CD14-positive monocyte (primary cell): Measurements from ENCODE around the gene USP44. TPM values are rescaled to one million over a fixed set of nuclear protein-coding genes. Genes with fewer than 3 reads are reported as not detected.

ENCODE experiments used
- DNase-seq, 3 donors: peaks; one replicate each; pipeline ENCODE4 v3.0.0-alpha.2; 2011 to 2022
- H2AFZ ChIP-seq: 2 replicates; pipeline ENCODE4 v1.6.0; 2012; ENCODE audit warnings: mild to moderate bottlenecking, low read depth, low read length, inconsistent platforms; ENCODE audit not compliant: insufficient read depth, poor library complexity, severe bottlenecking
- H3K27ac ChIP-seq, 2 donors: 1 replicate in 1 of 2; 2 replicates in 1 of 2; pipeline ENCODE4 v1.5.1; 2012 to 2013; ENCODE audit warnings: low read length in 2 of 2, control low read depth in 1 of 2, inconsistent platforms in 1 of 2, low read depth in 1 of 2, mild to moderate bottlenecking in 1 of 2
- H3K27me3 ChIP-seq, 2 donors: one replicate each; pipeline versions ENCODE4 v1.6.0 to v1.6.1; 2011 to 2013; ENCODE audit warnings: low read length in 2 of 2; ENCODE audit not compliant: control insufficient read depth in 2 of 2, insufficient read depth in 2 of 2
- H3K36me3 ChIP-seq, 2 donors: replicated peaks in 1 of 2; 1 replicate in 1 of 2; 2 replicates in 1 of 2; pipeline versions ENCODE4 v1.5.1 to v1.6.1; 2012 to 2013; ENCODE audit warnings: low read length in 2 of 2, control low read depth in 1 of 2, inconsistent platforms in 1 of 2, mild to moderate bottlenecking in 1 of 2; ENCODE audit not compliant: insufficient read depth in 2 of 2, control insufficient read depth in 1 of 2
- H3K4me1 ChIP-seq, 2 donors: 1 replicate in 1 of 2; 2 replicates in 1 of 2; pipeline versions ENCODE4 v1.5.1 to v1.6.1; 2012 to 2013; ENCODE audit warnings: low read length in 2 of 2, control low read depth in 1 of 2, inconsistent platforms in 1 of 2, mild to moderate bottlenecking in 1 of 2, moderate library complexity in 1 of 2; ENCODE audit not compliant: insufficient read depth in 2 of 2, control insufficient read depth in 1 of 2
- H3K4me2 ChIP-seq: replicated peaks from 2 replicates; pipeline ENCODE3; 2012; ENCODE audit warnings: low read length, moderate library complexity, mild to moderate bottlenecking; ENCODE audit not compliant: poor library complexity, severe bottlenecking; ENCODE audit errors: extremely low read depth
- H3K4me3 ChIP-seq, 3 experiments: fragments of 200-600 bp in 1 of 3; sonication (generic) in 1 of 3; replicated peaks in 1 of 3; 1 replicate in 2 of 3; 2 replicates in 1 of 3; pipeline ENCODE4 v1.5.1; 2011 to 2013; ENCODE audit warnings: low read length in 3 of 3, mild to moderate bottlenecking in 3 of 3, control low read depth in 2 of 3, low read depth in 2 of 3, inconsistent platforms in 1 of 3, moderate library complexity in 1 of 3
- H3K79me2 ChIP-seq: 2 replicates; pipeline ENCODE4 v1.6.0; 2012; ENCODE audit warnings: mild to moderate bottlenecking, control low read depth, inconsistent platforms, low read length, moderate library complexity; ENCODE audit not compliant: insufficient read depth
- H3K9ac ChIP-seq: 2 replicates; pipeline ENCODE4 v1.6.0; 2017; ENCODE audit warnings: low read length, mild to moderate bottlenecking; ENCODE audit not compliant: insufficient read depth, poor library complexity, severe bottlenecking
- H3K9me3 ChIP-seq, 2 donors: replicated peaks in 1 of 2; 1 replicate in 1 of 2; 2 replicates in 1 of 2; pipeline versions ENCODE4 v1.5.1 to v1.6.1; 2012 to 2013; ENCODE audit warnings: low read length in 2 of 2, control low read depth in 1 of 2; ENCODE audit not compliant: control insufficient read depth in 1 of 2, insufficient read depth in 1 of 2
- H4K20me1 ChIP-seq: 2 replicates; pipeline ENCODE4 v1.6.0; 2012; ENCODE audit warnings: mild to moderate bottlenecking, low read length, control low read depth, moderate library complexity; ENCODE audit not compliant: insufficient read depth
- H3K27ac Mint-ChIP-seq, 7 donors: one replicate each; pipeline ENCODE4 v1.8.0; 2020; ENCODE audit warnings: mild to moderate bottlenecking in 7 of 7, mixed read lengths in 7 of 7, moderate library complexity in 6 of 7, inconsistent platforms in 2 of 7
- H3K27me3 Mint-ChIP-seq, 3 donors: one replicate each; pipeline ENCODE4 v1.8.0; 2021 to 2022; ENCODE audit warnings: low read depth in 3 of 3, mild to moderate bottlenecking in 3 of 3, mixed read lengths in 3 of 3, moderate library complexity in 3 of 3, inconsistent platforms in 1 of 3
- H3K36me3 Mint-ChIP-seq, 2 donors: one replicate each; pipeline ENCODE4 v1.8.0; 2020; ENCODE audit warnings: mixed read lengths in 2 of 2, inconsistent platforms in 1 of 2, mild to moderate bottlenecking in 1 of 2
- H3K4me1 Mint-ChIP-seq: one replicate; pipeline ENCODE4 v1.8.0; 2020; ENCODE audit warnings: mild to moderate bottlenecking, mixed read lengths
- H3K4me3 Mint-ChIP-seq, 2 donors: one replicate each; pipeline ENCODE4 v1.8.0; 2020; ENCODE audit warnings: mild to moderate bottlenecking in 2 of 2, mixed read lengths in 2 of 2, moderate library complexity in 1 of 2
- H3K9me3 Mint-ChIP-seq, 7 donors: one replicate each; pipeline ENCODE4 v1.8.0; 2020 to 2022; ENCODE audit warnings: mixed read lengths in 7 of 7, mild to moderate bottlenecking in 6 of 7, moderate library complexity in 6 of 7, inconsistent platforms in 2 of 7
- WGBS: methylation state at CpG from one replicate; pipeline ENCODE4 v1.1.5; 2013; ENCODE audit warnings: missing lambda C conversion rate; ENCODE audit not compliant: insufficient coverage; 5-methylcytosine and 5-hydroxymethylcytosine counted together
- intact Hi-C, 2 donors: fragments of 100-400 bp; cut with micrococcal nuclease; formaldehyde crosslinking; loops; one replicate each; pipeline versions ENCODE4 v1.15.0 to v1.15.1; 2023
- polyA plus RNA-seq, 3 donors: library from polyadenylated mRNA; depleted of rRNA in 1 of 3; unstranded in 2 of 3; stranded (reverse) in 1 of 3; fragments of 300-500 nt in 2 of 3; fragments of >200 nt in 1 of 3; fragmentation: Illumina TruSeq in 2 of 3; gene quantifications; 1 replicate in 2 of 3; 2 replicates in 1 of 3; pipeline ENCODE4 v1.2.3, GENCODE V29; 2012 to 2021
- TF ChIP-seq, protein P1 (sequence below): fragments of 200-600 bp; IDR thresholded peaks from one replicate; pipeline ENCODE4 v1.8.0; 2022; ENCODE audit warnings: antibody characterized with exemption, mild to moderate bottlenecking

USP44 gene
- polyA plus RNA-seq, 3 donors: 0.12 to 0.13 TPM; not detected in 1

DNA sequence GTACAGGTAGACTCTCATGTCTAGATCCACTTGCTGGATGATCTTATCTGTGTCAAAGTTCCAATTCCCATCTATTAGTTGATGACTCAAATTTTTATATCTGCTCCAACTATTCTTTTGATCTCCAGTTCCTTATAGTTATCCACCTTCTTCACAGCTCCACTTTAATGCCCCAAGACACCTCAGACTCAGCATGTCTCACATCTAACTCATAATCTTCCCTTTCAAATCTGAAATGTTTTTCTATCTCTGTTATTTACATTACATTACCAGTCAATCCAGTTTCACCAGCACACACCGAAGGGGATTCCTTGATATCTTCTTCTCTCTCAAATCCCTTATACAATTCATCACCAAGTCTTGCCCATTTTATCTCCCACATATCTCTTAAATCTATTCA, 81.0 kb downstream of the USP44 start:
- no peak overlapping the region for H2AFZ ChIP-seq
- WGBS: 100% methylated on average over 1 of the region's 1 CpG
- H3K4me2 ChIP-seq: no peak overlapping the region
- Mint-ChIP-seq H3K4me3 (no peak overlapping the region), H3K27ac (no peak overlapping the region), H3K27me3 (peaks cover 0 to 6% (median 5%) of the 10 kb centered on the region in 3 donors), H3K9me3 (no peaks in the 10 kb centered on the region), H3K4me1 (peaks cover 21% of the 10 kb centered on the region), H3K36me3 (no peaks in the 10 kb centered on the region)
- DNase-seq: no peak
- H3K79me2 ChIP-seq: peaks cover 13% of the 10 kb centered on the region
- H3K4me1 ChIP-seq: peaks cover 16 to 19% of the 10 kb centered on the region in 2 donors
- no peak overlapping the region for H3K9ac ChIP-seq
- H3K36me3 ChIP-seq: no peaks in the 10 kb centered on the region
- H3K9me3 ChIP-seq: no peaks in the 10 kb centered on the region
- H3K27me3 ChIP-seq: no peaks in the 10 kb centered on the region
- H4K20me1 ChIP-seq: no peaks in the 10 kb centered on the region
- no peak overlapping the region for H3K27ac ChIP-seq
- TF ChIP-seq, protein P1, sequence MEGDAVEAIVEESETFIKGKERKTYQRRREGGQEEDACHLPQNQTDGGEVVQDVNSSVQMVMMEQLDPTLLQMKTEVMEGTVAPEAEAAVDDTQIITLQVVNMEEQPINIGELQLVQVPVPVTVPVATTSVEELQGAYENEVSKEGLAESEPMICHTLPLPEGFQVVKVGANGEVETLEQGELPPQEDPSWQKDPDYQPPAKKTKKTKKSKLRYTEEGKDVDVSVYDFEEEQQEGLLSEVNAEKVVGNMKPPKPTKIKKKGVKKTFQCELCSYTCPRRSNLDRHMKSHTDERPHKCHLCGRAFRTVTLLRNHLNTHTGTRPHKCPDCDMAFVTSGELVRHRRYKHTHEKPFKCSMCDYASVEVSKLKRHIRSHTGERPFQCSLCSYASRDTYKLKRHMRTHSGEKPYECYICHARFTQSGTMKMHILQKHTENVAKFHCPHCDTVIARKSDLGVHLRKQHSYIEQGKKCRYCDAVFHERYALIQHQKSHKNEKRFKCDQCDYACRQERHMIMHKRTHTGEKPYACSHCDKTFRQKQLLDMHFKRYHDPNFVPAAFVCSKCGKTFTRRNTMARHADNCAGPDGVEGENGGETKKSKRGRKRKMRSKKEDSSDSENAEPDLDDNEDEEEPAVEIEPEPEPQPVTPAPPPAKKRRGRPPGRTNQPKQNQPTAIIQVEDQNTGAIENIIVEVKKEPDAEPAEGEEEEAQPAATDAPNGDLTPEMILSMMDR: no peak
- intact Hi-C loops: no loop called here
- no peak overlapping the region for H3K4me3 ChIP-seq

Other genes starting within 250 kb of the USP44 start
- 10 to 100 TPM; 17.0 to 26.0 (median 19.9) TPM for gene METAP2, start 77.3 kb downstream of the USP44 start, polyA plus RNA-seq
- not detected for gene NTN4, start 239.3 kb upstream of the USP44 start, polyA plus RNA-seq